GM23338 (cell line): ENCODE results near the gene S100A11. TPM values are rescaled to one million over a fixed set of nuclear protein-coding genes. Genes with fewer than 3 reads are reported as not detected.

Experiments used
- ATAC-seq: fragments of 200-7000 bp; cut with Tn5 transposase; 3 replicates; pipeline ENCODE4 v1.9.1; 2020
- DNase-seq: peaks from one replicate; pipeline ENCODE4 v3.0.0-alpha.2; 2015; ENCODE audit warnings: low spot score
- H2AFZ ChIP-seq: fragments of 200-600 bp; sonication (generic); 2 replicates; pipeline ENCODE4 v1.8.0; 2016; ENCODE audit warnings: antibody characterized with exemption, mild to moderate bottlenecking, moderate library complexity
- H3F3A ChIP-seq: fragments of 200-600 bp; sonication (generic); replicated peaks from 2 replicates; pipeline ENCODE4 v1.8.0; 2017; ENCODE audit warnings: antibody characterized with exemption, mixed run types, low read depth
- H3K27ac ChIP-seq: fragments of 200-600 bp; sonication (generic); 2 replicates; pipeline ENCODE4 v1.6.1; 2016; ENCODE audit warnings: low read depth
- H3K27me3 ChIP-seq: fragments of 200-600 bp; sonication (generic); 2 replicates; pipeline ENCODE4 v1.8.0; 2016; ENCODE audit warnings: mild to moderate bottlenecking, mixed run types, moderate library complexity; ENCODE audit not compliant: insufficient read depth
- H3K36me3 ChIP-seq: fragments of 200-600 bp; sonication (generic); 2 replicates; pipeline ENCODE4 v1.8.0; 2016; ENCODE audit warnings: mild to moderate bottlenecking; ENCODE audit not compliant: insufficient read depth
- H3K4me1 ChIP-seq: fragments of 200-600 bp; sonication (generic); 2 replicates; pipeline ENCODE4 v1.8.0; 2016; ENCODE audit warnings: mild to moderate bottlenecking, moderate library complexity; ENCODE audit not compliant: insufficient read depth
- H3K4me2 ChIP-seq: fragments of 200-600 bp; sonication (generic); 2 replicates; pipeline ENCODE4 v1.7.1; 2017; ENCODE audit warnings: mixed run types
- H3K4me3 ChIP-seq: fragments of 200-600 bp; sonication (generic); 2 replicates; pipeline ENCODE4 v1.6.1; 2016; ENCODE audit warnings: mixed run types
- H3K79me2 ChIP-seq: fragments of 200-600 bp; sonication (generic); replicated peaks from 2 replicates; pipeline ENCODE4 v1.8.0; 2017; ENCODE audit warnings: mild to moderate bottlenecking; ENCODE audit not compliant: insufficient read depth
- H3K9me2 ChIP-seq: fragments of 200-600 bp; sonication (generic); 2 replicates; pipeline ENCODE4 v1.8.0; 2017; ENCODE audit not compliant: insufficient read depth
- H4K20me1 ChIP-seq: fragments of 200-600 bp; sonication (generic); replicated peaks from 2 replicates; pipeline ENCODE4 v1.8.0; 2017; ENCODE audit warnings: mild to moderate bottlenecking; ENCODE audit not compliant: insufficient read depth
- H3K27ac Mint-ChIP-seq: 2 replicates; pipeline ENCODE4 v1.8.0; 2020; ENCODE audit warnings: inconsistent platforms, mild to moderate bottlenecking, moderate library complexity, mixed read lengths
- H3K27me3 Mint-ChIP-seq: 3 replicates; pipeline ENCODE4 v1.8.0; 2022; ENCODE audit warnings: low read depth, mild to moderate bottlenecking, moderate library complexity, mixed read lengths, inconsistent platforms; ENCODE audit not compliant: insufficient read depth, poor library complexity
- H3K36me3 Mint-ChIP-seq: 3 replicates; pipeline ENCODE4 v1.8.0; 2021; ENCODE audit warnings: low read depth, mild to moderate bottlenecking, inconsistent platforms, moderate library complexity, mixed read lengths
- H3K4me1 Mint-ChIP-seq: 3 replicates; pipeline ENCODE4 v1.8.0; 2020; ENCODE audit warnings: mild to moderate bottlenecking, inconsistent platforms, mixed read lengths
- H3K4me3 Mint-ChIP-seq: 3 replicates; pipeline ENCODE4 v1.8.0; 2021; ENCODE audit warnings: moderate library complexity, mild to moderate bottlenecking, inconsistent platforms, mixed read lengths
- H3K9me3 Mint-ChIP-seq: 3 replicates; pipeline ENCODE4 v1.8.0; 2020; ENCODE audit warnings: moderate library complexity, mild to moderate bottlenecking, inconsistent platforms, mixed read lengths
- CREB1 ChIP-seq: fragments of 250-450 bp; sonication (Bioruptor Pico); IDR thresholded peaks from 2 replicates; pipeline ENCODE4 v1.5.0; 2020; ENCODE audit warnings: low read depth, mild to moderate bottlenecking, moderate library complexity
- EZH2 ChIP-seq: fragments of 200-600 bp; sonication (generic); IDR thresholded peaks from one replicate; pipeline ENCODE4 v1.8.0; 2017; ENCODE audit warnings: antibody characterized with exemption, mild to moderate bottlenecking, low read depth; ENCODE audit not compliant: unreplicated experiment
- EZH2phosphoT487 ChIP-seq: fragments of 200-600 bp; sonication (generic); IDR thresholded peaks from one replicate; pipeline ENCODE4 v1.8.1; 2018; ENCODE audit warnings: antibody characterized with exemption; ENCODE audit not compliant: unreplicated experiment
- JUNB ChIP-seq: IDR thresholded peaks from one replicate; pipeline ENCODE4 v1.6.1; 2016; ENCODE audit warnings: antibody characterized with exemption; ENCODE audit not compliant: unreplicated experiment
- NANOG ChIP-seq: IDR thresholded peaks from 2 replicates; pipeline ENCODE4 v1.6.1; 2016; ENCODE audit warnings: antibody characterized with exemption, borderline replicate concordance
- POLR2AphosphoS5 ChIP-seq: IDR thresholded peaks from 2 replicates; pipeline ENCODE4 v1.6.1; 2016; ENCODE audit warnings: antibody characterized with exemption, low read depth
- STAT1 ChIP-seq: IDR thresholded peaks from one replicate; pipeline ENCODE4 v1.6.1; 2016; ENCODE audit warnings: antibody characterized with exemption; ENCODE audit not compliant: unreplicated experiment
- ZNF114 ChIP-seq: fragments of 250-450 bp; sonication (Bioruptor Pico); IDR thresholded peaks from 2 replicates; pipeline ENCODE4 v1.5.0; 2020; ENCODE audit warnings: mild to moderate bottlenecking, moderate library complexity
- ZNF331 ChIP-seq: fragments of 250-450 bp; sonication (Bioruptor Pico); IDR thresholded peaks from 2 replicates; pipeline ENCODE4 v1.5.0; 2020; ENCODE audit warnings: low read depth, mild to moderate bottlenecking, moderate library complexity
- polyA plus RNA-seq: library from polyadenylated mRNA; unstranded; fragments of >200 nt; fragmentation: Nextera tagmentation; extraction: Ambion mirVana; gene quantifications from 2 replicates; pipeline ENCODE4 v1.2.1, GENCODE V29; 2016
- total RNA-seq: library from RNA; depleted of rRNA; stranded (reverse); fragments of >200 nt; shearing (Covaris generic); gene quantifications from 2 replicates; pipeline ENCODE4 v1.2.3, GENCODE V29; 2014
- TF ChIP-seq, protein P1 (sequence below): IDR thresholded peaks from 2 replicates; pipeline ENCODE4 v1.6.1; 2016; ENCODE audit warnings: antibody characterized with exemption
- TF ChIP-seq, protein P2 (sequence below), 2 experiments: fragments of 200-600 bp in 1 of 2; sonication (generic) in 1 of 2; conservative IDR thresholded peaks; 2 replicates each; pipeline versions ENCODE4 v1.5.1 to v1.6.1; 2016 to 2017; ENCODE audit warnings: antibody characterized with exemption in 2 of 2, low read depth in 2 of 2, mild to moderate bottlenecking in 2 of 2, moderate library complexity in 1 of 2
- TF ChIP-seq, protein P3 (sequence below): fragments of 250-450 bp; sonication (Bioruptor Pico); IDR thresholded peaks from 2 replicates; pipeline ENCODE4 v1.5.0; 2020; ENCODE audit warnings: mild to moderate bottlenecking, moderate library complexity
- TF ChIP-seq, protein P4 (sequence below): IDR thresholded peaks from one replicate; pipeline ENCODE4 v1.6.1; 2018; ENCODE audit warnings: antibody characterized with exemption; ENCODE audit not compliant: unreplicated experiment

S100A11 gene
- total and polyA plus RNA-seq, 2 experiments from 2014 or later, result 73.1 to 596 TPM

DNA sequence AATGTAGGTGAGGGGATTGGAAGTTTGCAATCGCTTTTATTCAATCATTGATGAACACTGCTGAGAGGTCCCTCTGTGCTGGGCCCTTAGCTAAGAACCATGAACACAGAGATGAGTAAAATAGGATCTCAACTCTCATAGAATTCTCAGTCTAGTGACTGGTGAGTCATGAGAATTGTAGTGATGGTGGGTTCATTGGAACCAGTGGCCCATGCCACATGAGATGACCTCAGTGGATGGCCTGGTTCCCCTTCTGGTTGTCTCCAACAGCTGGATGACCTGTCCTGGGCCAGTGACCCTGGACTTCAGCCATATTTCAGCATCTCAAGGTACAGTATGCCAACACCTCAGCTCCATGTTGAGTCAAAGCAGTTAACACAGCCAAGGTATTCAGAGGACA lies 21.9 kb downstream of the S100A11 start:
- ATAC-seq (no peak), DNase-seq (no peak)
- Histone ChIP-seq H4K20me1 (no peaks in the 10 kb centered on the region; the same call in 1 of the 2 replicates), H3K4me3 (no peak overlapping the region), H2AFZ (no peak overlapping the region), H3K4me2 (no peak overlapping the region), H3K27ac (no peak overlapping the region), H3K36me3 (no peaks in the 10 kb centered on the region), H3K27me3 (no peaks in the 10 kb centered on the region), H3K9me2 (0 out of 2 replicates have a peak, but pooled peaks cover 6% of the 10 kb centered on the region), H3K4me1 (no peaks in the 10 kb centered on the region; the same call in 1 of the 2 replicates), H3K79me2 (no peaks in the 10 kb centered on the region), H3F3A (no peaks in the 10 kb centered on the region)
- Mint-ChIP-seq H3K27ac (no peak overlapping the region), H3K4me3 (no peak overlapping the region), H3K4me1 (peaks cover 17% of the 10 kb centered on the region), H3K27me3 (peaks cover 6% of the 10 kb centered on the region), H3K9me3 (no peaks in the 10 kb centered on the region), H3K36me3 (no peaks in the 10 kb centered on the region)
- TF ChIP-seq, protein P1, sequence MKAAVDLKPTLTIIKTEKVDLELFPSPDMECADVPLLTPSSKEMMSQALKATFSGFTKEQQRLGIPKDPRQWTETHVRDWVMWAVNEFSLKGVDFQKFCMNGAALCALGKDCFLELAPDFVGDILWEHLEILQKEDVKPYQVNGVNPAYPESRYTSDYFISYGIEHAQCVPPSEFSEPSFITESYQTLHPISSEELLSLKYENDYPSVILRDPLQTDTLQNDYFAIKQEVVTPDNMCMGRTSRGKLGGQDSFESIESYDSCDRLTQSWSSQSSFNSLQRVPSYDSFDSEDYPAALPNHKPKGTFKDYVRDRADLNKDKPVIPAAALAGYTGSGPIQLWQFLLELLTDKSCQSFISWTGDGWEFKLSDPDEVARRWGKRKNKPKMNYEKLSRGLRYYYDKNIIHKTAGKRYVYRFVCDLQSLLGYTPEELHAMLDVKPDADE, result no peak
- TF ChIP-seq JUNB (no peak), EZH2 (no peak), ZNF331 (CRISPR knock-in tag) (no peak), EZH2phosphoT487 (no peak), ZNF114 (no peak), CREB1 (no peak), NANOG (no peak), POLR2AphosphoS5 (no peak), STAT1 (no peak)
- TF ChIP-seq, protein P2, sequence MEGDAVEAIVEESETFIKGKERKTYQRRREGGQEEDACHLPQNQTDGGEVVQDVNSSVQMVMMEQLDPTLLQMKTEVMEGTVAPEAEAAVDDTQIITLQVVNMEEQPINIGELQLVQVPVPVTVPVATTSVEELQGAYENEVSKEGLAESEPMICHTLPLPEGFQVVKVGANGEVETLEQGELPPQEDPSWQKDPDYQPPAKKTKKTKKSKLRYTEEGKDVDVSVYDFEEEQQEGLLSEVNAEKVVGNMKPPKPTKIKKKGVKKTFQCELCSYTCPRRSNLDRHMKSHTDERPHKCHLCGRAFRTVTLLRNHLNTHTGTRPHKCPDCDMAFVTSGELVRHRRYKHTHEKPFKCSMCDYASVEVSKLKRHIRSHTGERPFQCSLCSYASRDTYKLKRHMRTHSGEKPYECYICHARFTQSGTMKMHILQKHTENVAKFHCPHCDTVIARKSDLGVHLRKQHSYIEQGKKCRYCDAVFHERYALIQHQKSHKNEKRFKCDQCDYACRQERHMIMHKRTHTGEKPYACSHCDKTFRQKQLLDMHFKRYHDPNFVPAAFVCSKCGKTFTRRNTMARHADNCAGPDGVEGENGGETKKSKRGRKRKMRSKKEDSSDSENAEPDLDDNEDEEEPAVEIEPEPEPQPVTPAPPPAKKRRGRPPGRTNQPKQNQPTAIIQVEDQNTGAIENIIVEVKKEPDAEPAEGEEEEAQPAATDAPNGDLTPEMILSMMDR (conservative IDR thresholded peaks at IDR 0.05; ENCODE audit: low read depth in 2 of 2), result no peak
- TF ChIP-seq, protein P3, sequence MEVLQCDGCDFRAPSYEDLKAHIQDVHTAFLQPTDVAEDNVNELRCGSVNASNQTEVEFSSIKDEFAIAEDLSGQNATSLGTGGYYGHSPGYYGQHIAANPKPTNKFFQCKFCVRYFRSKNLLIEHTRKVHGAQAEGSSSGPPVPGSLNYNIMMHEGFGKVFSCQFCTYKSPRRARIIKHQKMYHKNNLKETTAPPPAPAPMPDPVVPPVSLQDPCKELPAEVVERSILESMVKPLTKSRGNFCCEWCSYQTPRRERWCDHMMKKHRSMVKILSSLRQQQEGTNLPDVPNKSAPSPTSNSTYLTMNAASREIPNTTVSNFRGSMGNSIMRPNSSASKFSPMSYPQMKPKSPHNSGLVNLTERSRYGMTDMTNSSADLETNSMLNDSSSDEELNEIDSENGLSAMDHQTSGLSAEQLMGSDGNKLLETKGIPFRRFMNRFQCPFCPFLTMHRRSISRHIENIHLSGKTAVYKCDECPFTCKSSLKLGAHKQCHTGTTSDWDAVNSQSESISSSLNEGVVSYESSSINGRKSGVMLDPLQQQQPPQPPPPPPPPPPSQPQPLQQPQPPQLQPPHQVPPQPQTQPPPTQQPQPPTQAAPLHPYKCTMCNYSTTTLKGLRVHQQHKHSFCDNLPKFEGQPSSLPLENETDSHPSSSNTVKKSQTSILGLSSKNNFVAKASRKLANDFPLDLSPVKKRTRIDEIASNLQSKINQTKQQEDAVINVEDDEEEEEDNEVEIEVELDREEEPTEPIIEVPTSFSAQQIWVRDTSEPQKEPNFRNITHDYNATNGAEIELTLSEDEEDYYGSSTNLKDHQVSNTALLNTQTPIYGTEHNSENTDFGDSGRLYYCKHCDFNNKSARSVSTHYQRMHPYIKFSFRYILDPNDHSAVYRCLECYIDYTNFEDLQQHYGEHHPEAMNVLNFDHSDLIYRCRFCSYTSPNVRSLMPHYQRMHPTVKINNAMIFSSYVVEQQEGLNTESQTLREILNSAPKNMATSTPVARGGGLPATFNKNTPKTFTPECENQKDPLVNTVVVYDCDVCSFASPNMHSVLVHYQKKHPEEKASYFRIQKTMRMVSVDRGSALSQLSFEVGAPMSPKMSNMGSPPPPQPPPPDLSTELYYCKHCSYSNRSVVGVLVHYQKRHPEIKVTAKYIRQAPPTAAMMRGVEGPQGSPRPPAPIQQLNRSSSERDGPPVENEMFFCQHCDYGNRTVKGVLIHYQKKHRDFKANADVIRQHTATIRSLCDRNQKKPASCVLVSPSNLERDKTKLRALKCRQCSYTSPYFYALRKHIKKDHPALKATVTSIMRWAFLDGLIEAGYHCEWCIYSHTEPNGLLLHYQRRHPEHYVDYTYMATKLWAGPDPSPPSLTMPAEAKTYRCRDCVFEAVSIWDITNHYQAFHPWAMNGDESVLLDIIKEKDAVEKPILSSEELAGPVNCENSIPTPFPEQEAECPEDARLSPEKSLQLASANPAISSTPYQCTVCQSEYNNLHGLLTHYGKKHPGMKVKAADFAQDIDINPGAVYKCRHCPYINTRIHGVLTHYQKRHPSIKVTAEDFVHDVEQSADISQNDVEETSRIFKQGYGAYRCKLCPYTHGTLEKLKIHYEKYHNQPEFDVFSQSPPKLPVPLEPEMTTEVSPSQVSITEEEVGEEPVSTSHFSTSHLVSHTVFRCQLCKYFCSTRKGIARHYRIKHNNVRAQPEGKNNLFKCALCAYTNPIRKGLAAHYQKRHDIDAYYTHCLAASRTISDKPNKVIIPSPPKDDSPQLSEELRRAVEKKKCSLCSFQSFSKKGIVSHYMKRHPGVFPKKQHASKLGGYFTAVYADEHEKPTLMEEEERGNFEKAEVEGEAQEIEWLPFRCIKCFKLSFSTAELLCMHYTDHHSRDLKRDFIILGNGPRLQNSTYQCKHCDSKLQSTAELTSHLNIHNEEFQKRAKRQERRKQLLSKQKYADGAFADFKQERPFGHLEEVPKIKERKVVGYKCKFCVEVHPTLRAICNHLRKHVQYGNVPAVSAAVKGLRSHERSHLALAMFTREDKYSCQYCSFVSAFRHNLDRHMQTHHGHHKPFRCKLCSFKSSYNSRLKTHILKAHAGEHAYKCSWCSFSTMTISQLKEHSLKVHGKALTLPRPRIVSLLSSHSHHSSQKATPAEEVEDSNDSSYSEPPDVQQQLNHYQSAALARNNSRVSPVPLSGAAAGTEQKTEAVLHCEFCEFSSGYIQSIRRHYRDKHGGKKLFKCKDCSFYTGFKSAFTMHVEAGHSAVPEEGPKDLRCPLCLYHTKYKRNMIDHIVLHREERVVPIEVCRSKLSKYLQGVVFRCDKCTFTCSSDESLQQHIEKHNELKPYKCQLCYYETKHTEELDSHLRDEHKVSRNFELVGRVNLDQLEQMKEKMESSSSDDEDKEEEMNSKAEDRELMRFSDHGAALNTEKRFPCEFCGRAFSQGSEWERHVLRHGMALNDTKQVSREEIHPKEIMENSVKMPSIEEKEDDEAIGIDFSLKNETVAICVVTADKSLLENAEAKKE (CRISPR knock-in tag), result no peak
- TF ChIP-seq, protein P4, sequence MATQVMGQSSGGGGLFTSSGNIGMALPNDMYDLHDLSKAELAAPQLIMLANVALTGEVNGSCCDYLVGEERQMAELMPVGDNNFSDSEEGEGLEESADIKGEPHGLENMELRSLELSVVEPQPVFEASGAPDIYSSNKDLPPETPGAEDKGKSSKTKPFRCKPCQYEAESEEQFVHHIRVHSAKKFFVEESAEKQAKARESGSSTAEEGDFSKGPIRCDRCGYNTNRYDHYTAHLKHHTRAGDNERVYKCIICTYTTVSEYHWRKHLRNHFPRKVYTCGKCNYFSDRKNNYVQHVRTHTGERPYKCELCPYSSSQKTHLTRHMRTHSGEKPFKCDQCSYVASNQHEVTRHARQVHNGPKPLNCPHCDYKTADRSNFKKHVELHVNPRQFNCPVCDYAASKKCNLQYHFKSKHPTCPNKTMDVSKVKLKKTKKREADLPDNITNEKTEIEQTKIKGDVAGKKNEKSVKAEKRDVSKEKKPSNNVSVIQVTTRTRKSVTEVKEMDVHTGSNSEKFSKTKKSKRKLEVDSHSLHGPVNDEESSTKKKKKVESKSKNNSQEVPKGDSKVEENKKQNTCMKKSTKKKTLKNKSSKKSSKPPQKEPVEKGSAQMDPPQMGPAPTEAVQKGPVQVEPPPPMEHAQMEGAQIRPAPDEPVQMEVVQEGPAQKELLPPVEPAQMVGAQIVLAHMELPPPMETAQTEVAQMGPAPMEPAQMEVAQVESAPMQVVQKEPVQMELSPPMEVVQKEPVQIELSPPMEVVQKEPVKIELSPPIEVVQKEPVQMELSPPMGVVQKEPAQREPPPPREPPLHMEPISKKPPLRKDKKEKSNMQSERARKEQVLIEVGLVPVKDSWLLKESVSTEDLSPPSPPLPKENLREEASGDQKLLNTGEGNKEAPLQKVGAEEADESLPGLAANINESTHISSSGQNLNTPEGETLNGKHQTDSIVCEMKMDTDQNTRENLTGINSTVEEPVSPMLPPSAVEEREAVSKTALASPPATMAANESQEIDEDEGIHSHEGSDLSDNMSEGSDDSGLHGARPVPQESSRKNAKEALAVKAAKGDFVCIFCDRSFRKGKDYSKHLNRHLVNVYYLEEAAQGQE, result no peak
